Calu3 (cell line): ENCODE results near the gene PHF2. TPM values are rescaled to one million over a fixed set of nuclear protein-coding genes. Genes with fewer than 3 reads are reported as not detected.

Source experiments
- BruUV-seq: library from RNA; stranded (reverse); fragments of 400-500 nt; replicated peaks from 2 replicates; lab custom pipeline; 2021; lab: Mats Ljungman, UMichigan
- CTCF ChIA-PET: fragments of 300-600 bp; sonication (Branson Sonifier 250); formaldehyde crosslinking; loops from one replicate; lab custom pipeline; 2022; ENCODE audit warnings: antibody characterized with exemption; lab: Charles Lee
- DNase-seq: peaks from one replicate; pipeline ENCODE4 v3.0.0; 2022
- H3K27ac Mint-ChIP-seq: one replicate; pipeline ENCODE4 v1.8.0; 2022; ENCODE audit warnings: mixed read lengths; ENCODE audit not compliant: unreplicated experiment
- H3K27me3 Mint-ChIP-seq: one replicate; pipeline ENCODE4 v1.8.0; 2022; ENCODE audit warnings: mixed read lengths; ENCODE audit not compliant: unreplicated experiment
- H3K36me3 Mint-ChIP-seq: one replicate; pipeline ENCODE4 v1.8.0; 2022; ENCODE audit warnings: mild to moderate bottlenecking, moderate library complexity, mixed read lengths; ENCODE audit not compliant: insufficient read depth, unreplicated experiment
- H3K4me1 Mint-ChIP-seq: one replicate; pipeline ENCODE4 v1.8.0; 2022; ENCODE audit warnings: mild to moderate bottlenecking, low read depth, mixed read lengths; ENCODE audit not compliant: unreplicated experiment
- H3K4me3 Mint-ChIP-seq: one replicate; pipeline ENCODE4 v1.8.0; 2022; ENCODE audit warnings: mild to moderate bottlenecking, low read depth, moderate library complexity, mixed read lengths; ENCODE audit not compliant: unreplicated experiment
- H3K9me3 Mint-ChIP-seq: one replicate; pipeline ENCODE4 v1.8.0; 2022; ENCODE audit warnings: low read depth, mixed read lengths; ENCODE audit not compliant: unreplicated experiment
- CTCF ChIP-seq: fragments of 200-600 bp; IDR thresholded peaks from one replicate; pipeline ENCODE4 v1.8.0; 2022; ENCODE audit warnings: antibody characterized with exemption; ENCODE audit not compliant: unreplicated experiment
- intact Hi-C: fragments of 100-400 bp; cut with micrococcal nuclease; formaldehyde crosslinking; loops from one replicate; pipeline ENCODE4 v1.10.0; 2022; ENCODE audit not compliant: unreplicated experiment
- total RNA-seq: library from RNA; stranded (reverse); gene quantifications from 2 replicates; pipeline ENCODE4 v1.2.3, GENCODE V29; 2022

PHF2 gene
- total RNA-seq, 1 experiment from 2014 or later: 13.9 TPM

DNA sequence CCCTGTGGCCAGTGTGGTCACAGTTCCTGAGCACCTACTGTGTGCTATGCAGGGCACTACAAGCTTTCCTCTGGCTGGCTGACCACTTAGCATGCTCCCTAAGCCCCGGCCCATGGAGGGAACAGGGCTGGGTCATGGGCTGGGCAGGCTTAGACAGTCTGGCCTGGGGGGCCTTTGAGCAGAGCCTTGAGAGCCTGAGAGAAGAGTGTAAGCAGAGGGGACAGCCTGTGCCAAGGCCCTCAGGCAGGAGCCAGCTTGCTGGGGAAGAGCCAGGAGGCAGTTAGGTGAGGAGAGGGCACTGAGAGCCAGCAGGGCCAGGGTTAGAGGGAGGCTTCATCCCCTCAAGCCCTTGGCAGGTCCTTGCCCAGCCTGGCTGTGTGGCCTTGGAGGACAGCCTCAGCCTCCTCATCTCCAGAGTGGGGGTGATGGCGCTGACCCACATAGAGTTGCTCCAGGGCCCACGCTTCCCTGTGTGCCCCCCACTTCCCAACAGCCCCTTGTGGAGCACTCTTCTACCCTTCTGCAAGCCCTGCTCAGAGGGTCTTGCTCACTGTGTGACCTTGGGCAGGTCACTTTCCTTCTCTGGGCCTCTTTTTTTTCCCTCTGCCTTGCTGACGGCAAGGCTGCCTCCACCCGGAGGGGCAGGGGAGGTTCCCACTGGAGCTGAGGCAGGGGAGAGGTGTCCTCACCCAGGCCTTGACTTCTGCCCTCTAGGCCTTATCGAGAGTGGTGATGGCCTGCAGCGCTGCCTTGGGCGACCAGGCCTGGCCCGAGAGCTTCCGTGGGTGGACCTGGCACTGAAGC lies 107.1 kb downstream of the PHF2 start:
- no peak for TF ChIP-seq CTCF
- BruUV-seq: no TSS peak

DNA sequence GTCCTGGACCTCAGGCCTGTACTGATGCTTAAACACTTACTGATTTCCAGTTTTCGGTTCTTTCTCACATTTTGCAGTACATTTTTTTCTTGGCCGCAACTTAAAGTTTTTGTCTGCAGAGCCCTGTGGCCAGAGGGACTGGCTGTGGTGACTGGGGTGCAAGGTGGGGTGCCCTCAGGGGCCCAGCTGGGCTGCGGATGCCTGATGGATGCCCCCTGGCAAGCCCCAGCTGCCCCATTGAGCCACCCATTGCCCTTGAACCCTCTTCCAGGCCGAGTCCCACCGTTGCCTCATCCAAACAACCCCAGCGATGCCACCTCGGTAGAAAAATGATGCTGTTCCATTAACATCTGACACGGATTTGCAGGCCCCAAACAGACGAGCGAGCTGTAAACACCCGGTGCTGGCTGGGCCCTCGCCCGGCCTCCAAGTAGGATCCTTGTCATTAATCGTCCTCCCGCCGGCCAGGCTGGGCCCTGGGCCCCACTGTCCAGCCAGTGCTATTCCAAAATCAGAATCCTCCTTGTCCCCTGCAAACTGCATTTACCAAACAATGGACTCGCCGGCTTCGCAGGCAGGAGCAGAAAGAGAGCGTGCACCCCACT lies 107.9 kb downstream of the PHF2 start:
- Mint-ChIP-seq H3K9me3 (no peaks in the 10 kb centered on the region), H3K4me3 (no peak overlapping the region), H3K27me3 (peaks cover 24% of the 10 kb centered on the region), H3K27ac (no peak overlapping the region), H3K4me1 (peaks cover 9% of the 10 kb centered on the region), H3K36me3 (no peaks in the 10 kb centered on the region)
- no TSS peak for BruUV-seq
- no peak for TF ChIP-seq CTCF
- intact Hi-C loops: no loop called here
- no peak for DNase-seq
- CTCF ChIA-PET: no interaction called here

More for the DNA sequence above, 107.1 kb downstream of the PHF2 start:
- no peaks in the 10 kb centered on the region for H3K36me3 Mint-ChIP-seq
- no peak for DNase-seq
- peaks cover 9% of the 10 kb centered on the region for H3K4me1 Mint-ChIP-seq
- H3K27ac Mint-ChIP-seq: no peak overlapping the region
- CTCF ChIA-PET: no interaction called here
- intact Hi-C loops: loop anchor here (2.0 kb wide), 1 partner anchor 279 kb away; no protein-coding TSS in a partner anchor
- H3K9me3 Mint-ChIP-seq: no peaks in the 10 kb centered on the region
- H3K27me3 Mint-ChIP-seq: peaks cover 24% of the 10 kb centered on the region
- no peak overlapping the region for H3K4me3 Mint-ChIP-seq

GRCh38 chr9:93684806-93685543 lies 108.6 kb downstream of the PHF2 start:
- DNase-seq: no peak
- H3K27ac Mint-ChIP-seq: no peak overlapping the region
- no peaks in the 10 kb centered on the region for H3K36me3 Mint-ChIP-seq
- peaks cover 9% of the 10 kb centered on the region for H3K4me1 Mint-ChIP-seq
- BruUV-seq: no TSS peak
- CTCF ChIA-PET: no interaction called here
- H3K9me3 Mint-ChIP-seq: no peaks in the 10 kb centered on the region
- no peak overlapping the region for H3K4me3 Mint-ChIP-seq
- H3K27me3 Mint-ChIP-seq: peaks cover 24% of the 10 kb centered on the region
- intact Hi-C loops: no loop called here
- no peak for TF ChIP-seq CTCF

GRCh38 chr9:93686127-93686879 lies 109.9 kb downstream of the PHF2 start:
- intact Hi-C loops: no loop called here
- Mint-ChIP-seq H3K27me3 (peaks cover 24% of the 10 kb centered on the region), H3K27ac (no peak overlapping the region), H3K4me3 (no peak overlapping the region), H3K36me3 (no peaks in the 10 kb centered on the region), H3K4me1 (peaks cover 9% of the 10 kb centered on the region), H3K9me3 (no peaks in the 10 kb centered on the region)
- no peak for TF ChIP-seq CTCF
- DNase-seq: no peak
- no TSS peak for BruUV-seq
- CTCF ChIA-PET: no interaction called here
